GM15510 (cell line): Measurements from ENCODE around the gene FAM228B.
A peak's percentile ranks its signal among the peaks of the same experiment; 100 is the strongest.

ENCODE experiments used
- POLR2A ChIP-seq: IDR thresholded peaks from 3 replicates; pipeline ENCODE4 v1.6.1; 2011; ENCODE audit warnings: borderline replicate concordance; ENCODE audit not compliant: insufficient read length; ENCODE audit errors: extremely low read depth

Gene FAM228B

DNA sequence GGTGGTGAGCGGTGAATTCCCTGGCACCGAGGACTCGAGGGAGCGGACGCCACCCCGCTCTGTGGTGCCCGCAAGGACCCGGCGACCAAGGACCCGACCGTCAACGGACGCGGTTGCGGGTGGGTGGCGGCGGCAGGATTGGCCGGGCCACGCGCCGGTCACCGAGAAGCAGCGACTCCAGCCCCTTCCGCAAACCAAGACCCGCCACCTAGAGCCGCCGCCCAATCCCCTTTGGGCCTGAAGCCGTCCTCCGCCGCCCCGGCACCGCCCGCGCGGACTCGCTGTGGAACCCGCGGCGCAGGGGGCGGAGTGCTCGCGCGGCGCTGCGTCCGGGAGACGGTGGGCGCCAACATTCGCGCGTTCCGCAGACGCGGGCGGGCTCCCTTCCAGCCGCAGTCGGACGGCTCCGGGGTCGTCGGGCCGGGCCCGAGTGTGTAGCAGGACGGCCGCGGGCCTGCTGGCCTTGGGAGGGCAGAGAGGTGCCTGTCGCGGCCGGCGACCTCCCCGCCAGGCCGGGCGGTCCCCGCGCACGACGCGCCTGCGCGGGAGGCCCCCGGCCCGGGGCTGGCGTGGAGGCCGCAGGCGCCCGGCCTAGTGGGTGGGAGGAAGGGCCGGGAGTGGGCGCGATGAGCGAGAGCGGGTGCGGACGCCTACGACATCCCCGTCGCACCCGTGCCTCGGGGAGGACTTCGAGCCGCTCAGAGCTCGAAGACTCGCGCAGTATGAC, at the start of gene FAM228B, which contains the start of gene PFN4:
FAM228B (plus strand) TSS at position 275 of the 727 bp plus-strand sequence. CDS start 893 bp downstream, outside the sequence.
PFN4 (minus strand) TSS at position 140 of the 727 bp plus-strand sequence. CDS start 799 bp downstream, outside the sequence.
- TF ChIP-seq POLR2A: peak; percentile 93

DNA sequence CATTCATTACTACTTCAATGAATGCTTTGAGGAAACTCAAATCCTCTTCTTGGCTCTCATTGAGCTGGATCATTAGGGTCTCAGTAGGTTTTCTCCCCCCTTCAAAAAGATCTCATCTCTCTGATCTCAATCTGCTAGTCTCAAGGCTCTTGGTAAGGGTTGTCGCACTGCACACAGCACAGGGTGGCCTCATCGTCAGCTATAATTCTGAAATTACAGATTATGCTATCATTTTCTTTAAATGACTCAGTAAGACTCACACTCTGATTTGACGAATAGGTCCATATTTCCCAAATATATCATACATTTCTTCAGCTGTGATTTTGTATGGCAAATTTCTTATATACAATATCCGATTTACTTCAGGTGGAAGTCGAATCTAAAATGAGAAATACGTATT, 49.5 kb upstream of the FAM228B start:
- no peak for TF ChIP-seq POLR2A

DNA sequence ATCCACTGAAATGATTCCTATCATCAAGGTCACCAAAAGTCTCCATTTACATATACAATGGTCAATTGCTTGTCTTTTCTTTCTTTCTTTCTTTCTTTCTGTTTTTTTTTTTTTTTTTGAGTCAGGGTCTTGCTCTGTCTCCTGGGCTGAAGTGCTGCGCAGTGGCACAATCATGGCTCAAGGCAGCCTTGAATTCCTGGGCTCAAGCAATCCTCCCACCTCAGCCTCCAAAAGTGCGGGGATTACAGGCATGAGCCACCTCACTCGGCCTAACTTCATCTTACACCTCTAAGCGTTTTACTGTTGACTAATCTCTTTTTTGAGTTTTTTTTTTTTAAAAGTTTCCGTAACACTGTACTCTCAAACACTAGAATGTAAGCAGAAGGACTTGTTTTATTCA, 48.0 kb upstream of the FAM228B start:
- no peak for TF ChIP-seq POLR2A

DNA sequence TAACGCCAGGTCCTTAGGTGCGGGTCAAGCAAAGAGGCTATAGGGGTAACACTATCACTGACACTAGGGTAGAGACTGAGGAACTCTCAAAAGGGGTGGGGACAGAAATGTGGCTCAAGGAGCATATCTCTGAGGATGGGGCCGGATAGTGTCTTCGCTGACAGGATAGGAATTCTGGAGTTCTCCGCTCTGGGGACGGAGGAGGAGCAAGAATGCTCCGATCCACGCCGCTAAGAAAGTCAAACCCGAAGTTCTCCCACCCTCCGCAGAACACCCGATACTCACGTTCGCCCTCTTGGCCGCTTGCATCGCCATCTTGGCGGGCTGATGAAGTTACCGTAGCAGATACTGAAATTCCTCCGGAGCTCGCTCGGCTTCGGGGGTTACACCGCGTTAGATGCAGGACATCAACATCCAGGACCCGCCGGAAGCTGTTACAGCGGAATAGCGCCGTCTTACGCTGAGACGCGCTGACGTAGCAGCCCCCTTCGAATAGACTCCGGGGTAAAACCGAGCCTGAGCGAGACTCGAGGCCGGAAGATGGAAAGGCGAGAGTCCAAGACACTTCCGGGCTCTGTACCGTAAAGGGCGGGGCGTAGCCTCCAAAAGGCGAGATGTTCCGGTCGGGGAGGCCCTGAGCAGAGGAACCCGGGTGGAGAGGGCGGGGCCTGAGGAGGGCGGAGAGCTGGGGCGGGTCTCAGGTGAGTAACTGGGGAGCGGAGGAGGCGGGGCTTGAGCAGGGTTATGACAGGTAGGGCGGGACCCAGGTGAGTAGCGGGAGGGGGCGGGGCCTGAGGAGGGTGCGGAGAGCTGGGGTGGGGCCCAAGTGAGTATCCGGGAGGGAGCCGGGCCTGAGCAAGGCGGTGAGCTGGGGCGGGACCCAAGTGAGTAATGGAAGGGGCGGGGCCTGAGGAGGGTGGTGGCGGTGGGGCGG, 47.1 kb upstream of the FAM228B start, which contains the start of gene SF3B6:
SF3B6 (minus strand) TSS at position 412 of the 934 bp plus-strand sequence; CDS start at position 315, 97 bp downstream.
- TF ChIP-seq POLR2A: peak; percentile 91

GRCh38 chr2:24076849-24077534, 46.3 kb upstream of the FAM228B start:
- no peak for TF ChIP-seq POLR2A

DNA sequence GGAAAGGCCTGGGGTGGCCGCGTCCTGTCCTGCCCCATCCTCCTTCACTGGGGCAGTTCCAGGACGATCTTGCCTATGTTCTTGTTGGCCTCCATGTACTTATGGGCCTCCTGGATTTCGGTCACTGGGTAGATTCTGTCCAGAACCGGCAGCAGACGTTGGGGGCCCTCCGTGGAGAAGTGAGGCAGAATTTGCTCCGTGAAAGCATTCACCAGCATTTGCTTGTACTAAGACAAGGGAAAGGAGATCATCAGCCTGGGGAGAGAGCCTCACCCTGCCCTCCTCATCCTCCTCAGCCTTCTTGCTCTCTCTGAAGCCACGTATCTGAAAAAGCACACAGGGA, 45.8 kb upstream of the FAM228B start:
- no peak for TF ChIP-seq POLR2A

DNA sequence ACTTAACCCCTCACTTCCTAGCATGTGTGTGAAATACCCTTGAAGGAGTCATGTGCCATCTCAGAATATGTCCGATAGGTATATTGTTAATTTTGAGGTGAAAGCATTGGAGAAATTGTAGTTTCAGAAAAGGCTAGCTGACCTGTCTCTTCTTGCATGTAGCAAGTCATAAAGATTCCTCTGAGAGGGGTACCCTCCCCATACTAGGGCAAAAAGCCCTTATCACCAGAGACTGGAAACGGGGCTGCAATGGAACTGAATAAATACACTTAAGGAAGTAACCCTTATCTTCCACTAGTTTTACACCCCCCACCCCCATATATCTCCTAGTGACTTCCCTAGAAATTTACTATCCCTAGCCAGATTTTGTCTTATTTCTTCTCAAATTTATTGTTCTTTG, 45.4 kb upstream of the FAM228B start:
- no peak for TF ChIP-seq POLR2A

- TF ChIP-seq POLR2A: no peak
These were observed 42.6 kb upstream of the FAM228B start for GRCh38 chr2:24080701-24081100.

DNA sequence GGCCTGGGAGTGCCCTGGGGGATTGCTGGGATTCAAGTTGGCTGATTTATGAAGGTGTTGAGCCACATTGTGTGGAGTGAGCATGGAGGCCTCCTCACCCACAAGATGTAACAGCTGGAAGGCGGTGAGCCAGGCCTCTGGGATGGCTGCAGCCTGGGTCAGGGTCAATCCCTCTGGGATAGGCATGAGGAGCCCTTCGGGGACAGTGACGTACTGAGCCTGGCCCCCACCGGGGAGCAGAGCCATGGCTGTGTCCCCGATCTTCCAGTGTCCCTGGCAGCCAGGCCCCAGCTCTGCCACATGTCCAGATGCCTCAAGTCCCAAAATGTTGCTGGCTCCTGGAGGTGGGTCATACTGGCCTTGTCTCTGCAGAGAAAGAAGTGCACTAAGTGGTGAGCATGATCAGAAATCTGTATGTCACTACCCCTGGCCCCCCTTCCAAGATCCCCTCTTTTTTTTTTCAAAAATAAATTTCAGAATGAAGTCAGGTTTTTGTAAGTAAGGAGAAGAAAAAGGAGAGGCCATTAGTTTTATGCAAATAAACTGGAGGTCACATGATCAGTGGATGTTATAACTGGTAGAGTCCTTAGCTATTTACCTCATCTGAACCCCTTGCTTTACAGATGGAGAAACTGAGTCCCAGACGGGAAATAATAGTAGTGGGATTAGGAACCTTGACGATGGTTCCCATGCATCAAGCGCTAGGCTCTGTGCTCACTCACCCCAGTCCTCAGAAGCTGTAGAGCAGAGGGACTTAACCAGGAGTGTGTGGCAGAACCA, 40.3 kb upstream of the FAM228B start:
- no peak for TF ChIP-seq POLR2A

GRCh38 chr2:24083567-24084385, 39.5 kb upstream of the FAM228B start:
- peak; percentile 67 for TF ChIP-seq POLR2A

DNA sequence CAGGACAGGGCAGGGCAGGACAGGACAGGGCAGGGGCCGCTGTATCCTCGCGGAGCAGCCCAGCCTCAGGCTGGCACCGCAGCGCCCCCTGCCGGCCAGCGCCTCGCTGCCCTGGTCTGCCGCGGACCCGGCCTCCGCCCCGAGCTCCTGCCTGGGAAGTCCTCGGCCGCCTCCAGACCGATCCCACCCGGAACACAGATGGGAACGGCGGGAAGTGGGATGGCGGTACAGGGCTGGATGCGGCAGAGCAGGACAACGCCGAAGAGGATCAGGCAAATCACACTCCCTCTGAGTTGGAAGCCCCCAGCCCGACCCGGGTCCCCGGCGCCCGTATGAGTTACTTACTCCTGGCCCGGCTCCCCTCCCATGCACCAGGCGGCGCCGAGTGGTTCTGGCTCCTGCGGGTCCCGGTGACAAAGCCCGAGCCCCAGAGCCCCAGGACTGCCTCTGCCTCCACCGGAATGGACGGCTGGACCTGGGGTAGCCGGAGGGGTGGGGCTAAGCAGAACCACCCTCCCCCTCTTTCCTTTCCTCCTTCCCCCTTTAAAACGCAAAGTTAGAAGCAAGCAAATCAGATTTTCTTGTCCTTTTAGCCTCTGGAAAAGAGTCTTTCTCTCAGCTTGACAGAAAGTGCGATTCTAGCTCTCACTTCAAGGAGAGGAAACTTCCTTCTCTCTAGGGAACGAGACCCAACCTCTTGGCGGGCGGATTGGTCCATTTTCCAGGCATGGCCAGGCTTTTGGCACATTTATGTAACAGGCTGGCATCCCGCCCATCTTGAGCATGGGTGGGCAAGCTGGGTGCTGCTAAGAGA, 38.7 kb upstream of the FAM228B start, which contains the start of gene TP53I3:
TP53I3 (minus strand) TSS at position 449 of the 814 bp plus-strand sequence. CDS start 508 bp downstream, outside the sequence.
- TF ChIP-seq POLR2A: peak; percentile 60

DNA sequence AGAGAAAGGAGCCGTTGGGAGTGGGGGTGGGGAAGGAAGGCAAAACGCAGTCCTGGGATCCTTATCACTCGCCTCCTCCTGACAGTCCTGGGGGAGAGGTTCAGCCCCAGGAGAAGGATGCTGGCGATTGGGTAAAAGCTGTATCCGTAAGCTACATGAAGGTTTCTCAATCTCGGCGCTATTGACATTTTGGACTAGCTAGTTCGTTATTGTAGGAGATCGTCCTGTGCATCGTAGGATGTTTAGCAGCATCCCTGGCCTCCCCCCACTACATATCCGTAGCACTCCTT, 38.1 kb upstream of the FAM228B start:
- no peak for TF ChIP-seq POLR2A

- TF ChIP-seq POLR2A: no peak
These were observed 37.0 kb upstream of the FAM228B start for GRCh38 chr2:24086241-24086640.

GRCh38 chr2:24087032-24087431, 36.2 kb upstream of the FAM228B start:
- no peak for TF ChIP-seq POLR2A
